GF-D8 (cell line): ENCODE results near the gene PHKG2.
A peak's percentile ranks its signal among the peaks of the same experiment; 100 is the strongest.
"Not testable (repeated sequence)": the region's sequence is repeated elsewhere in the genome, so short reads cannot be mapped to it uniquely, and the experiment has no call there.

Experiments
- DNase-seq: peaks from one replicate; lab custom pipeline; 2025; lab: John Stamatoyannopoulos, UW

Gene PHKG2

GRCh38 chr16:30747799-30748633 lies at the start of gene PHKG2:
Gene PHKG2, plus strand, starts transcription at chr16:30748425. Its CDS starts 396 bp downstream, at chr16:30748821.
- peak; percentile 96 for DNase-seq

- peak; percentile 76 for DNase-seq
Observed at GRCh38 chr16:30698816-30699614, 49.2 kb upstream of the PHKG2 start, which contains the start of gene SRCAP. Gene SRCAP, plus strand, starts transcription at chr16:30699171. Its CDS starts 1,654 bp downstream, at chr16:30700825.

GRCh38 chr16:30699615-30700099 lies 48.6 kb upstream of the PHKG2 start:
- DNase-seq, result no peak

GRCh38 chr16:30700491-30700890 lies 47.7 kb upstream of the PHKG2 start:
- no peak for DNase-seq

- DNase-seq, result no peak
Observed at GRCh38 chr16:30700971-30701370, 47.3 kb upstream of the PHKG2 start.

GRCh38 chr16:30703071-30703470 lies 45.2 kb upstream of the PHKG2 start:
- DNase-seq, result not testable (repeated sequence)

DNA sequence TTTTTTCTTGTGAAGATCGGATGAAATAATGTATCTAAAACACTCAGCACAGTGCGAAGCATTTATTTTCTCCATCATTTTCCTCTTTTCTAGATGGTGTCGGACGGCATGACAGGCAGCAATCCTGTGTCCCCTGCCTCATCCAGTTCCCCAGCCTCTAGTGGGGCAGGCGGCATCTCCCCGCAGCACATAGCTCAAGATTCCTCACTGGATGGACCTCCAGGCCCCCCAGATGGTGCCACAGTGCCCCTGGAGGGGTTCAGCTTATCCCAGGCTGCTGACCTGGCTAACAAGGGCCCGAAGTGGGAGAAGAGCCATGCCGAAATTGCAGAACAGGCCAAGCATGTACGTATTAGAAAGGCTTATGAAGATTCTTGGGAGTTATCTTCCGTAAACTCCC lies 44.3 kb upstream of the PHKG2 start:
- no peak for DNase-seq

DNA sequence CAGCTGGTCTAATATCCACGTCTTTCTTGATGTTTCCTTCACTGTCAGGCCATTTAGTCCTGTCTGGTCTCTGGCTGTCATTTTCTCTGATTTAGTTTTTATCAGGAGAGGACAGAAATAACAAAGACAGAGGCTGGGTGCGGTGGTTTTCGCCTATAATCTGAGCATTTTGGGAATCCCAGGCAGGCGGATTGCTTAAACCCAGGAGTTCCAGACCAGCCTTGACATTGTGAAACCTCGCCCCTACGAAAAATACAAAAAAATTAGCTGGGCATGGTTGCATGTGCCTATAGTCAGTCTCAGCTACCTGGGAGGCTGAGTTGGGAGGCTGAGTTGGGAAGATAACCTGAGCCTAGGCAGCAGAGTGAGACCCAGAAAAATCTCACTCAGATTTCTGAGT lies 42.2 kb upstream of the PHKG2 start:
- DNase-seq, result no peak

DNA sequence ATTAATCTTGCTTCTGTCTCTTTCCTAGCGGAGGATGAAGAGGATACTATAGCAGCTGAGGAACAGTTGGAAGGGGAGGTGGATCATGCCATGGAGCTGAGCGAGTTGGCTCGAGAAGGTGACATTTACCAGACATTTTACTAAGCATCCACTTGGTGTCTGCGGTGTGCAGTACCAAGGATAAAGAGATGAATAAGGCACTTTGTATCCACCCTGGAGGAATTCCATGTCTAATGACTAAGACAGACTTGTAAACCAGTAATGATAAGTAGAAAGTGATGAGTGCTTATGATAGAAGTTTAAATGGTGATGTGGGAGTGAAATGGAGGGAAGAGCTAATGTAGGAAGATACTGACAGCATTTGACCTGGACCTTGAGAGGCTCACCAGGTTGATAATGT lies 37.3 kb upstream of the PHKG2 start:
- DNase-seq, result no peak

DNA sequence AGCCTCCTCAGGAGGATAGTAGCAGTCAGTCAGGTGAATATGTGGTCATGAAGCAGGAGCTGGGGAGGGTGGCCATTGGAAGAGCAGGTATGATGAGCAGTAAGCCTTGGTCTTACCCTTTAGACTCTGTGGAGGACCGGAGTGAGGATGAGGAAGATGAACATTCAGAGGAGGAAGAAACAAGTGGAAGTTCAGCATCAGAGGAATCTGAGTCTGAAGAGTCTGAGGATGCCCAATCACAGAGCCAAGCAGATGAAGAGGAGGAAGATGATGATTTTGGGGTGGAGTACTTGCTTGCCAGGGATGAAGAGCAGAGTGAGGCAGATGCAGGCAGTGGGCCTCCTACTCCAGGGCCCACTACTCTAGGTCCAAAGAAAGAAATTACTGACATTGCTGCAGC lies 36.5 kb upstream of the PHKG2 start:
- no peak for DNase-seq

DNA sequence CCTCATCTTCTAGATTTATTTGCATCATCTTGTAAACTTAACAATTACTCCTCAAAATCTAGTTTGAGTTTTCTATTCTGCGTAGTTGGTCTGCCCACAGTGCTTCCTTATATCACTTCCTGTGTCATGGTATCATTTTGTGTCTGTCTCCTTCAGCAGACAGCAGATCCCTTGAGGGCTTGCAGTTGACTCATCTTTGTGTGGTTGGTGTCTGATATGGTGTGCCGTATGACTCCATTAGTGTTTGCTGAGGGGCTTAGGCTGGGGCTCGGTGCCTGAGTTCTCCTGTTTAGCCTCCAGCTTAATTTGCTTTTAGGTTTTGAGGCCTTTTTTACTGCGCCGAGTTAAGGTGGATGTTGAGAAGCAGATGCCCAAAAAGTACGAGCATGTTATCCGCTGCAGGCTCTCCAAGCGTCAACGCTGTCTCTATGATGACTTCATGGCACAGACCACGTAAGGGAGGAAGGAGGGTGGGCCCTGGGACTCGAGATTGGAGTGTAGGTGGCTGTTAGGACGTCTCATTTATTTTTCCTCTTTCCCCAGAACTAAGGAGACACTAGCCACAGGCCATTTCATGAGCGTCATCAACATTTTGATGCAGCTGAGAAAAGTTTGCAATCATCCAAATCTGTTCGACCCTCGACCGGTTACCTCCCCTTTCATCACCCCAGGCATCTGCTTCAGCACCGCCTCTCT lies 32.3 kb upstream of the PHKG2 start:
- no peak for DNase-seq

- DNase-seq, result no peak
Observed at GRCh38 chr16:30720086-30720485, 28.1 kb upstream of the PHKG2 start.

DNA sequence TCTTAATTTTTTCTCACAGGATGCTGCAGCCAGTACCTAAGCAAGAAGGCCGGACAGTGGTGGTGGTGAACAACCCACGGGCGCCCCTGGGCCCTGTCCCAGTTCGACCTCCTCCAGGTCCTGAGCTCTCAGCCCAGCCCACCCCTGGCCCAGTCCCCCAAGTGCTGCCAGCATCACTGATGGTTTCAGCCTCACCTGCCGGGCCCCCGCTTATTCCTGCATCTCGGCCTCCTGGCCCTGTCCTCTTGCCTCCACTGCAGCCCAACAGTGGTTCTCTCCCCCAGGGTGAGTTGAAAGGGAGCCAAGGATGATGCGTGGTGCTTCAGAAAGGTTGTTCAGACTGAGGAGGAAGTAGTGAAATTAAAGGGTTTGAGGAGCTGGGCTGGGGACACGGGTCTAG lies 27.5 kb upstream of the PHKG2 start:
- DNase-seq, result no peak

DNA sequence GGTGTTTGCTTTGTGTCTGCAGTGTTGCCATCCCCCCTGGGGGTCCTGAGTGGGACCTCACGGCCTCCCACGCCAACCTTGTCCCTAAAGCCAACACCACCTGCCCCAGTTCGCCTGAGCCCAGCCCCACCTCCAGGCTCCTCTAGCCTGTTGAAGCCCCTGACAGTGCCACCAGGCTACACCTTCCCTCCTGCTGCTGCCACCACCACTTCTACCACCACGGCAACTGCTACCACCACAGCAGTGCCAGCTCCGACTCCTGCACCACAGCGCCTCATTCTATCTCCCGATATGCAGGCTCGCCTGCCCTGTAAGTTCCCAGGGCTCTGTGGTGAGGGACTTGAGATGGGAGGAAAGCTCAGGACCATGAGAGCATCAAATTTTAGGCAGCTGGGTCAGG lies 27.1 kb upstream of the PHKG2 start:
- no peak for DNase-seq

GRCh38 chr16:30721606-30722005 lies 26.6 kb upstream of the PHKG2 start:
- no peak for DNase-seq

DNA sequence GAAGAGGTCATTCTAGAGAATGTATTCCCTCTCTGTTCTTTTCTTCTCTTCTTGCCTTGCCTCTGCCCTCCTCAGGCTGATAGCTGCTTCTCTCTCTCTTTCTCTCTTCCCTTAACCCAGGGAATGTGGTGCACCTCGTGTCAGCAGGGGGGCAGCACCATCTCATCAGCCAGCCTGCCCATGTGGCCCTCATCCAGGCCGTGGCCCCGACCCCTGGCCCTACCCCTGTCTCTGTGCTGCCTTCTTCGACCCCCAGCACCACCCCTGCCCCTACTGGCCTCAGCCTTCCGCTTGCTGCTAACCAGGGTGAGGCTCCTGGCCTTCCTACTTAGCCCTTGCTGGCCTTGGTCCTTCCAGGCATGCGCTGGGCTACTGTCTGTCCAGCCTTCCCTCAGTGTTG lies 25.8 kb upstream of the PHKG2 start:
- no peak for DNase-seq

DNA sequence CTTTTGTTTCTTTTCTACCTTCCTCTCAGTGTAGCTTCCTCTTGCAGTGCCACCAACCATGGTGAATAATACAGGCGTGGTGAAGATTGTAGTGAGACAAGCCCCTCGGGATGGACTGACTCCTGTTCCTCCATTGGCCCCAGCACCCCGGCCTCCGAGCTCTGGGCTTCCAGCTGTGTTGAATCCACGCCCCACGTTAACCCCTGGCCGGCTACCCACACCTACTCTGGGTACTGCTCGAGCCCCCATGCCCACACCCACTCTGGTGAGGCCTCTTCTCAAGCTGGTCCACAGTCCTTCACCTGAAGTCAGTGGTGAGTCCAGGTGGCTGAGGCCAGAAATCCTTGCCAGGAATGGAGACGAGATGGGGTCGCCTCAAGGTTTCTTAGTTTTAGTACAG lies 25.3 kb upstream of the PHKG2 start:
- DNase-seq, result no peak

DNA sequence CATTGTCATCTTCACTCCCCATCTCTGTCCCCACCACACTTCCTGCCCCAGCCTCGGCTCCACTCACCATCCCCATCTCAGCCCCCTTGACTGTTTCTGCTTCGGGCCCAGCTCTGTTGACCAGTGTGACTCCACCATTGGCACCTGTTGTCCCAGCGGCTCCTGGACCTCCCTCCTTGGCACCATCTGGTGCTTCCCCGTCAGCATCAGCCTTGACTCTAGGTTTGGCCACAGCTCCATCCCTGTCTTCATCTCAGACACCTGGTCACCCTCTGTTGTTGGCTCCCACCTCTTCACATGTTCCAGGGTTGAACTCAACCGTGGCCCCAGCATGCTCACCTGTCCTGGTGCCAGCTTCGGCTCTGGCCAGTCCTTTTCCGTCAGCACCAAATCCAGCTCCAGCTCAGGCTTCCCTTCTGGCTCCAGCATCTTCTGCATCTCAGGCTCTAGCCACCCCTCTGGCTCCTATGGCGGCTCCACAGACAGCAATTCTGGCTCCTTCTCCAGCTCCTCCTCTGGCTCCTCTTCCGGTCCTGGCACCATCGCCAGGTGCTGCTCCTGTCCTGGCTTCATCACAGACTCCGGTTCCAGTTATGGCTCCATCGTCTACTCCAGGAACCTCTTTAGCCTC lies 24.4 kb upstream of the PHKG2 start:
- no peak for DNase-seq

DNA sequence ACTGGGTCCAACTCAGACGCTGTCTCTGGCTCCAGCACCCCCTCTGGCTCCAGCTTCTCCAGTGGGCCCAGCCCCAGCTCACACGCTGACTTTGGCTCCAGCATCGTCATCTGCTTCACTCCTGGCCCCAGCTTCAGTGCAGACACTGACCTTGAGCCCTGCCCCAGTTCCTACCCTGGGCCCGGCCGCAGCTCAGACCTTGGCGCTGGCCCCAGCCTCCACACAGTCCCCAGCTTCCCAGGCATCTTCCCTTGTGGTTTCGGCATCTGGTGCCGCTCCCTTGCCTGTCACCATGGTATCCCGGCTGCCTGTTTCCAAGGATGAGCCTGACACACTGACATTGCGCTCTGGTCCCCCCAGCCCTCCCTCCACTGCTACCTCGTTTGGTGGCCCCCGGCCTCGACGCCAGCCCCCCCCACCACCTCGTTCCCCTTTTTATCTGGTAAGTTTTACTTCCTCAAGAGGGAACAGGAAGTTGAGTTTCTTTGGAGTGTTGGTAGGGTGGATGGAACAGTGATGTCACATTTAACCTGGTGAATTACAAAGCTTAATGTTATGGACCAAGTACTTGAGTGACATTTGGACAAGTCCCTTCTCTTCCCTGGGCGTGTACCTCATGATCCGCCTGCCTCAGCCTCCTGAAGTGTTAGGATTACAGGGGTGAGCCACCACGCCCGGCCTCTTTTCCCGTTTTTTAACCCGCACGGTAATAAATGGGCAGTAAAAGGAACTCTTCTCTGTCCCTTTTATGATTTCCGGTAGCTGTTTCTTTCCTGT lies 23.4 kb upstream of the PHKG2 start:
- DNase-seq, result no peak

DNA sequence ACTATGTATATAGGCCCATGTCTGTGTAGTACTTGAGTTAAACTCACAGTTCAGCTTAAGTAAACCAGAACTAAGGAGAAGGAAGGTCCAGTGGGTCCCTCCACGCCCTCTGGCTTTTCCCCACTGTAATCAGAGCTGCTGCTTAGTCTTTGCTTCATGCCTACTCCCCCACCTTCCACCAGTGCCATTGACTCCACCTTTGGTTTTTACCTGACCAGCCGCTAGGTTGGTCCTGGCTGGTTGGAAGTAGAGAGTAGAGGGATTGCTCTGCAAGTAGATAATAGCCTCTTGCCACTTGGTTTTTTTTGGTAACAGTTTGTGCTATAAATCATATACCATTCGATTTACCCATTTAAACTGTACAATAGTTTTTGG lies 22.8 kb upstream of the PHKG2 start:
- no peak for DNase-seq

DNA sequence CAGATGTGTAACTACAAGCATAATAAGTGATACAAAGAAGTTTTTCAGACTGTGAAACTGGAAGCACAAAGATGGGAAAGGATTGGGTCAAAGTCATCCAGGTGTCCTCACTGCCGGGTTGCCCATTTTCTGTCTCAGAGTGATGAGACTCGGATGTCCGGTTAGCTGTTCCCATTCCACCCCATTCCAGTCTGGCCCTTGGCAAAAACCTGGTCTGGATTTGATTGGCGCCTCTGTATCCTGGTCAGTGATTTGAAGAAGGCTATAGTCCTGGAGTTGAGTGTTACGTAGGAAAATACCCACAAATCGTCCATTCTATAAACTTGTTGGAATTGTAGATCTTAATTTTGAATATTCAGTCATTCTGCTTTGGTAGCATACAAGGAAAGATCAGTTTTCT lies 19.9 kb upstream of the PHKG2 start:
- DNase-seq, result no peak
